Duodenal mucosa (tissue), 2 donors: ENCODE measurements around the gene TRPV4.
A peak's percentile ranks its signal among the peaks of the same experiment; 100 is the strongest.

Experiments
- H3K27ac ChIP-seq: one replicate; pipeline ENCODE4 v1.7.0; 2013; ENCODE audit warnings: low read depth, low read length
- H3K27me3 ChIP-seq, 2 donors: one replicate each; pipeline ENCODE4 v1.7.0; 2013; ENCODE audit warnings: low read length in 2 of 2, control low read depth in 1 of 2; ENCODE audit not compliant: insufficient read depth in 2 of 2, control insufficient read depth in 1 of 2
- H3K36me3 ChIP-seq, 2 donors: one replicate each; pipeline ENCODE4 v1.7.0; 2013; ENCODE audit warnings: low read length in 2 of 2, control low read depth in 1 of 2; ENCODE audit not compliant: insufficient read depth in 2 of 2, control insufficient read depth in 1 of 2
- H3K4me1 ChIP-seq, 2 donors: one replicate each; pipeline ENCODE4 v1.7.0; 2013; ENCODE audit warnings: low read length in 2 of 2, control low read depth in 1 of 2; ENCODE audit not compliant: insufficient read depth in 2 of 2, control insufficient read depth in 1 of 2
- H3K4me3 ChIP-seq, 2 donors: one replicate each; pipeline ENCODE4 v1.7.0; 2013; ENCODE audit warnings: low read length in 2 of 2, low read depth in 1 of 2
- H3K9ac ChIP-seq, 2 donors: one replicate each; pipeline ENCODE4 v1.7.0; 2013; ENCODE audit warnings: low read length in 2 of 2, low read depth in 1 of 2
- H3K9me3 ChIP-seq, 2 donors: one replicate each; pipeline ENCODE4 v1.7.0; 2013; ENCODE audit warnings: low read length in 2 of 2, control low read depth in 1 of 2; ENCODE audit not compliant: control insufficient read depth in 1 of 2

The TRPV4 gene

GRCh38 chr12:109841356-109841755 is 8.2 kb upstream of the TRPV4 start:
- Histone ChIP-seq H3K4me3 (no peak overlapping the region), H3K4me1 (peaks cover 0 to 10% of the 10 kb centered on the region in 2 donors), H3K36me3 (no peaks in the 10 kb centered on the region), H3K27me3 (no peaks in the 10 kb centered on the region), H3K9me3 (no peaks in the 10 kb centered on the region), H3K27ac (no peak overlapping the region), H3K9ac (no peak overlapping the region)

- Histone ChIP-seq H3K27ac (no peak overlapping the region), H3K27me3 (no peaks in the 10 kb centered on the region), H3K4me1 (peaks cover 0 to 6% of the 10 kb centered on the region in 2 donors), H3K4me3 (no peak overlapping the region), H3K9ac (no peak overlapping the region), H3K9me3 (no peaks in the 10 kb centered on the region), H3K36me3 (no peaks in the 10 kb centered on the region)
Observed at GRCh38 chr12:109840305-109841074, 7.3 kb upstream of the TRPV4 start.

GRCh38 chr12:109839444-109839843 is 6.2 kb upstream of the TRPV4 start:
- Histone ChIP-seq H3K4me1 (no peaks in the 10 kb centered on the region), H3K27me3 (no peaks in the 10 kb centered on the region)

GRCh38 chr12:109836916-109837315 is 3.7 kb upstream of the TRPV4 start:
- Histone ChIP-seq H3K36me3 (no peaks in the 10 kb centered on the region), H3K9ac (no peak overlapping the region), H3K27me3 (peaks cover 0 to 8% of the 10 kb centered on the region in 2 donors), H3K27ac (no peak overlapping the region), H3K9me3 (no peaks in the 10 kb centered on the region), H3K4me1 (no peaks in the 10 kb centered on the region), H3K4me3 (no peak overlapping the region)

More at GRCh38 chr12:109839444-109839843, 6.2 kb upstream of the TRPV4 start:
- Histone ChIP-seq H3K27ac (no peak overlapping the region), H3K36me3 (no peaks in the 10 kb centered on the region), H3K9me3 (no peaks in the 10 kb centered on the region), H3K9ac (no peak overlapping the region), H3K4me3 (no peak overlapping the region)

- no peak overlapping the region for H3K27ac ChIP-seq
Observed at GRCh38 chr12:109835827-109836226, 2.6 kb upstream of the TRPV4 start.

GRCh38 chr12:109832541-109833306 is 474 bp downstream of the TRPV4 start:
- Histone ChIP-seq H3K27ac (no peak overlapping the region), H3K36me3 (no peaks in the 10 kb centered on the region), H3K27me3 (peaks cover 3 to 8% of the 10 kb centered on the region in 2 donors), H3K9ac (peak overlapping the region in 1 of 2 donors; percentile 43), H3K9me3 (no peaks in the 10 kb centered on the region), H3K4me3 (peak overlapping the region; percentile 32 to 35), H3K4me1 (no peaks in the 10 kb centered on the region)

More at GRCh38 chr12:109835827-109836226, 2.6 kb upstream of the TRPV4 start:
- Histone ChIP-seq H3K36me3 (no peaks in the 10 kb centered on the region), H3K27me3 (peaks cover 3 to 8% of the 10 kb centered on the region in 2 donors), H3K9ac (no peak overlapping the region), H3K4me3 (no peak overlapping the region), H3K9me3 (no peaks in the 10 kb centered on the region), H3K4me1 (no peaks in the 10 kb centered on the region)

- Histone ChIP-seq H3K9me3 (no peaks in the 10 kb centered on the region), H3K9ac (no peak overlapping the region), H3K4me1 (no peaks in the 10 kb centered on the region), H3K4me3 (no peak overlapping the region), H3K36me3 (no peaks in the 10 kb centered on the region), H3K27me3 (peaks cover 3 to 8% of the 10 kb centered on the region in 2 donors), H3K27ac (no peak overlapping the region)
Observed at GRCh38 chr12:109831929-109832328, 1.3 kb downstream of the TRPV4 start.

- Histone ChIP-seq H3K4me3 (no peak overlapping the region), H3K27me3 (peaks cover 3 to 8% of the 10 kb centered on the region in 2 donors), H3K27ac (no peak overlapping the region), H3K4me1 (no peaks in the 10 kb centered on the region), H3K9ac (no peak overlapping the region), H3K36me3 (no peaks in the 10 kb centered on the region), H3K9me3 (no peaks in the 10 kb centered on the region)
Observed at GRCh38 chr12:109831365-109831764, 1.8 kb downstream of the TRPV4 start.

- H3K27ac ChIP-seq = no peak overlapping the region
- H3K27me3 ChIP-seq = peaks cover 3 to 8% of the 10 kb centered on the region in 2 donors
- H3K4me1 ChIP-seq = no peaks in the 10 kb centered on the region
- H3K9me3 ChIP-seq = no peaks in the 10 kb centered on the region
- H3K4me3 ChIP-seq = no peak overlapping the region
- H3K36me3 ChIP-seq = no peaks in the 10 kb centered on the region
- H3K9ac ChIP-seq = no peak overlapping the region
Observed at GRCh38 chr12:109830718-109831117, 2.5 kb downstream of the TRPV4 start.

GRCh38 chr12:109830267-109830666 is 2.9 kb downstream of the TRPV4 start:
- Histone ChIP-seq H3K4me1 (no peaks in the 10 kb centered on the region), H3K9me3 (no peaks in the 10 kb centered on the region), H3K9ac (no peak overlapping the region), H3K27me3 (peaks cover 3 to 8% of the 10 kb centered on the region in 2 donors), H3K4me3 (no peak overlapping the region), H3K36me3 (no peaks in the 10 kb centered on the region), H3K27ac (no peak overlapping the region)
